ENCODE results near the gene FANCD2. TPM values are rescaled to one million over a fixed set of nuclear protein-coding genes. Genes with fewer than 3 reads are reported as not detected.

Gene FANCD2
- total and polyA plus RNA-seq, 12 donors: 0.48 to 14.5 (median 2.5) TPM

DNA sequence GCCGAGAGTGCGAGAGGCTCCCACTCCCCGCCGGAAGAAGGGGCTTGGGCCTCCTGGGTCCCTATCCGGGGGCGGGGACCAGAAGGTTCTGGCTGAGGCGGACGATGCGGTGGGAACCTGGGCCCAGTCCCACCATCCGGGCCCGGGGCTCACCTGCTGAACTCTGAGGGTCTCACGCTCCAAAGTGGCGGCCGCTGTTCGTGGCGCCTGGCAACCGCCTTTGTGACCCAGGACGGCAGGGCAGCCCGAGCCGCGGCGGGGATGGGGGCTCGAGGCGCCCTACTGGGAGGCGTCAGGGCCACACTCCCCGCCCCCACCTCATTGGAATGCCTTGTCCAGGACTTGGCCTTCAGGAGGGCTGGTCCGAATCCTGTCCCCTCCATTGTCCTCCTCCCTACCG, 81.9 kb downstream of the FANCD2 start, which contains the start of gene FANCD2OS:
Gene FANCD2OS (minus strand): TSS at position 165 of the 400 bp plus-strand sequence. CDS start 3,481 bp downstream, outside the sequence.
- TF ChIP-seq POLR2A (IDR thresholded peaks at IDR 0.05): no peak
- TF ChIP-seq, protein P1, sequence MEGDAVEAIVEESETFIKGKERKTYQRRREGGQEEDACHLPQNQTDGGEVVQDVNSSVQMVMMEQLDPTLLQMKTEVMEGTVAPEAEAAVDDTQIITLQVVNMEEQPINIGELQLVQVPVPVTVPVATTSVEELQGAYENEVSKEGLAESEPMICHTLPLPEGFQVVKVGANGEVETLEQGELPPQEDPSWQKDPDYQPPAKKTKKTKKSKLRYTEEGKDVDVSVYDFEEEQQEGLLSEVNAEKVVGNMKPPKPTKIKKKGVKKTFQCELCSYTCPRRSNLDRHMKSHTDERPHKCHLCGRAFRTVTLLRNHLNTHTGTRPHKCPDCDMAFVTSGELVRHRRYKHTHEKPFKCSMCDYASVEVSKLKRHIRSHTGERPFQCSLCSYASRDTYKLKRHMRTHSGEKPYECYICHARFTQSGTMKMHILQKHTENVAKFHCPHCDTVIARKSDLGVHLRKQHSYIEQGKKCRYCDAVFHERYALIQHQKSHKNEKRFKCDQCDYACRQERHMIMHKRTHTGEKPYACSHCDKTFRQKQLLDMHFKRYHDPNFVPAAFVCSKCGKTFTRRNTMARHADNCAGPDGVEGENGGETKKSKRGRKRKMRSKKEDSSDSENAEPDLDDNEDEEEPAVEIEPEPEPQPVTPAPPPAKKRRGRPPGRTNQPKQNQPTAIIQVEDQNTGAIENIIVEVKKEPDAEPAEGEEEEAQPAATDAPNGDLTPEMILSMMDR (IDR thresholded peaks at IDR 0.05): no peak
- Histone ChIP-seq H3K4me1 (replicated peaks in 1 of 2) (no peaks in the 10 kb centered on the region), H3K36me3 (replicated peaks in 1 of 2) (no peaks in the 10 kb centered on the region), H3K27ac (no peak within 1 kb of the TSS), H3K4me3 (no peak within 1 kb of the TSS), H3K9me3 (replicated peaks in 1 of 3) (no peaks in the 10 kb centered on the region), H3K27me3 (no peaks in the 10 kb centered on the region)
- intact Hi-C loops (cut with DNase I): no loop called here
- DNase-seq: no peak
- 66 to 89% (median 77%) methylated on average over 20 to 28 of the region's 28 CpGs; no CpG with 5 or more reads in 1 of the 4 donors for WGBS, 4 donors

DNA sequence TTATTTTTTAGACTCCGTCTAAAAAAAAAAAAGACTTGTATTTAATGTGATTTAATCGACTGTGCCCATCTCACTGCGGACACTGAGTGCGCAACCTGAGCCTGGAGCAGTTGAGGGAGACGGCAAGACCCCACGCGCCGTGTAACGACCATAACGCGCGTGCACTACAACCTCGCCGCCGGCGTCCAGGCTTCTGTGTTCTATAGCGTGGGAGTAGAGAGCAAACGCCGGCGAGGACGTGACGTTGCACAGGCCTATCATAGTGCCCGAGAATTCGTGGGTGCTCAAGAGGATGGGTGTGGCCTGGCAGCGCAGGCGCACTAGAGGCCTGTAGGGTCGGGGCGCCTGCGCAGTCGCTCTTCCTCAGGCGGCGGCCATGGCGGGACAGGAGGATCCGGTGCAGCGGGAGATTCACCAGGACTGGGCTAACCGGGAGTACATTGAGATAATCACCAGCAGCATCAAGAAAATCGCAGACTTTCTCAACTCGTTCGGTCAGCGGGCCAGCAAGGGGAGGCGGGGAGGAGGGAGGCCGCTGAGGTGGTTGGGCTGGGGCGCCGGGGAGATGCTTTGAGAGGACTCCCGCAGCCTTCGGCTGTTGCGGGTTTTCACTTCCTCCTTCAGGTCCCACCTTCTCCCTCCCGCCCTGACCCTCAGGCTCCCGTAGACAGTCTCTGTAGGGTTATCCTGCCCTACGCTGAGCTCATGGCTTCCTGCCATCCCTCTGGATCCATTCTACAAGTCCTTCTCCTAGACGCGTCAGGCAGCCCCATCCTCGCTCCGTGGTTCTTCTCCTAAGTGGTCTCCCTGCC, 89.3 kb downstream of the FANCD2 start, which contains the start of gene BRK1:
Gene BRK1 (plus strand): TSS at position 350 of the 812 bp plus-strand sequence. CDS start 27 bp downstream, at position 377.
- Histone ChIP-seq H3K4me3 (peak within 1 kb of the TSS; percentile 9 to 74 (median 53)), H3K27ac (peak within 1 kb of the TSS in 4 of 5 donors; percentile 36 to 87 (median 62)), H3K9me3 (replicated peaks in 1 of 3) (no peaks in the 10 kb centered on the region), H3K27me3 (no peaks in the 10 kb centered on the region), H3K36me3 (replicated peaks in 1 of 2) (no peaks in the 10 kb centered on the region), H3K4me1 (replicated peaks in 1 of 2) (peaks cover 8 to 26% of the 10 kb centered on the region in 2 donors)
- intact Hi-C loops (cut with DNase I): no loop called here
- TF ChIP-seq POLR2A (IDR thresholded peaks at IDR 0.05): peak; percentile 70 to 91
- TF ChIP-seq, protein P1 (IDR thresholded peaks at IDR 0.05): peak in 2 of 6 experiments; percentile 11 to 20
- 0 to 1% (median 1%) methylated on average over 33 to 54 of the region's 54 CpGs for WGBS, 4 donors
- DNase-seq: peak; percentile 93 to 99 (median 96)

GRCh38 chr3:10116138-10116460, 89.9 kb downstream of the FANCD2 start:
- no peaks in the 10 kb centered on the region for H3K36me3 ChIP-seq (replicated peaks in 1 of 2)
- no peaks in the 10 kb centered on the region for H3K9me3 ChIP-seq (replicated peaks in 1 of 3)
- H3K27me3 ChIP-seq: no peaks in the 10 kb centered on the region
- DNase-seq: no peak
- H3K4me3 ChIP-seq: peak overlapping the region; percentile 9 to 74 (median 53)
- H3K4me1 ChIP-seq (replicated peaks in 1 of 2): peaks cover 8 to 26% of the 10 kb centered on the region in 2 donors
- peak overlapping the region in 3 of 5 donors; percentile 31 to 87 (median 77) for H3K27ac ChIP-seq
- TF ChIP-seq POLR2A (IDR thresholded peaks at IDR 0.05): no peak
- TF ChIP-seq, protein P1 (IDR thresholded peaks at IDR 0.05): no peak
- intact Hi-C loops (cut with DNase I): no loop called here
- WGBS, 4 donors: 0 to 1% (median 0%) methylated on average over 10 of the region's 10 CpGs

- H3K4me3 ChIP-seq: peak overlapping the region in 1 of 4 donors; percentile 74
- H3K4me1 ChIP-seq (replicated peaks in 1 of 2): peaks cover 8 to 26% of the 10 kb centered on the region in 2 donors
- no peaks in the 10 kb centered on the region for H3K36me3 ChIP-seq (replicated peaks in 1 of 2)
- WGBS, 4 donors: 88 to 92% (median 89%) methylated on average over 4 of the region's 4 CpGs
- H3K27me3 ChIP-seq: no peaks in the 10 kb centered on the region
- TF ChIP-seq, protein P1 (IDR thresholded peaks at IDR 0.05): no peak
- no peak for TF ChIP-seq POLR2A (IDR thresholded peaks at IDR 0.05)
- intact Hi-C loops (cut with DNase I): no loop called here
- DNase-seq: no peak
- no peak overlapping the region for H3K27ac ChIP-seq
- H3K9me3 ChIP-seq (replicated peaks in 1 of 3): no peaks in the 10 kb centered on the region
Measured at GRCh38 chr3:10116928-10117327, 90.7 kb downstream of the FANCD2 start.
